HG02798 (cell line): ENCODE data around the gene CCDC69.

Source experiments
- ATAC-seq: cut with Tn5 transposase; IDR thresholded peaks from one replicate; pipeline ENCODE4 v1.9.1; 2021; ENCODE audit warnings: mild to moderate bottlenecking; ENCODE audit not compliant: unreplicated experiment, poor library complexity

CCDC69 gene

DNA sequence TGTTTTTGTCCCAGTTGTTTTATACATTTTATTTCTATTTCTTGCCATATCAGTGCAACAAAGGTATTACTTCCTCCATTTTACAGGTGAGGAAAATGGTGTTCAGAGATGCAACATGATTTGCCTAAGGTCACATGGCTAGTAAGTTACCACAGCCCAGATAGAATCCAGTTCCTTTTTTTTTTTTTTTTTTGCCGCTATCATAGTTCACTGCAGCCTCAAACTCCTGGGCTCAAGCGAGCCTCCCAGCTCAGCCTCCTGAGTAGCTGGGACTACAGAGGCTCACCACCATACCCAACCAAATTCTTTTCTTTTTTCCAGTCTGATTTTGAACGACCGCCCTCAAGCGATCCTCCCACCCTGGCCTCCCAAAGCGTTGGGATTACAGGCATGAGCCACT, 480 bp upstream of the CCDC69 start:
- peak; percentile 30 for ATAC-seq

DNA sequence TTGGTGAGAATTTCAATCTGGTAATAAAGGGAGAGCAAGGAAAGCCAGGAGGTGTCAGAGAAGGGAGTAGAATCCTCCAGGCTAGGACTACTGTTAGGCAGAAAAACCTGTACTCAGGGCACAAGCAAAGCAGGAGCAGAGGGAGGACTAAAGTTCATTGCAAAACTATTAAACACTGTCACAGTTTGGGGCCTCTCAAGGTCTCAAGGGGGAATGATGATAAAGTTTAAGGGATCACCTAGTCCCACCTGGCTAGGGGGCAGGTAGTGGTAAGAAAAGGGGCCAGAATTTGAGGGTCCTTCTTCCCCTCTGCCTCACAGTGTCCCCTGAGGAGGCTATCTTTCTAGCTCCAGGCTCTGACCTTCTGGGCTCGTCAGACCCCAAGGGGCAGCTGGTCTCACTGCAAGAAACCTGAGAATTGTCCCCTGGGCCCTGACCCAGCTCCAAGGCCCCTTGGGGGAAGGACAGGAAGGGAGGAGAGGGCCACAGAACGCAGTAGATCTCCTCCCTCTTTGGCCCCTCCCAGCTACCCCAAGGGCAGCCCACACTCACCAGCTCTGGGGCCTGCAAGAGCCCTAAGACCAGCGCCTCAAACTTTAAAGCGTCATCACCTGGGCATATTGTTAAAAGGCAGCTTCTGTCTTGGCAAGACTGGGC, 974 bp downstream of the CCDC69 start:
- ATAC-seq: peak; percentile 68

DNA sequence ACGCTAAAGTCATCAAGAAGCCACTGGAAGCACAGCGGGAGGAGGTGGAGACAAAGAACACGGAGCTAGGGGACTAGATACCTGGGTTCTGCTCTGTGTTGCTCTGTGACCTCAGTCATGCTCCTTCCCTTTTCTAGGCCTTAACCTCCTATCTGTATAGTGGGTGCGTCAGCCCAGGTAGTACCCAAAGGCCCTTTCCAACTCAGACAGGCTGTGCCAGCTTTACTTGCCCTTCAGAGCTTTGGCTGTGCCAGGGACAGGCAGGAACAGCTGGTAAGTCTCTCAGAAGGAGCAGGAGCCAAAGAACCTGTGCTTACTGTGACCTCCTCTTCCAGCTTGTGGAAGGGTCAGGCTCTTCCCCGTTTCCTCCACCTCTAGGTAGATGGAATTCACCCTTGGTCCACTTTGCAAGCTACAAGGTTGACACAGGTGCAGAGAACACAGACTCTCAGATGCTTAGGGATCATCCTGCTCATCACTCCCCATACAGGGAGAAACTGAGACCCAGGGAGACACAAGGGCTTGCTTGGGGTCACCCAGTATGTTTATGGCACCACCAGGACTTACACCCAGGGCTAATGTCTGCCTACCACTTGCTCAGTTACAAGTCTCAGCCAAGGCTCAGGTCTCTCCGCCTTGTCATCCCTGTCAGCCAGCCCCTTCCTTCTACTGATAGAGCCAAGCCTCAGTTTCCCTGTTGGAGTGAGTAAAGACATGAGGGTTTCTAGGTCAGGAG, 1.7 kb downstream of the CCDC69 start:
- ATAC-seq: no peak

DNA sequence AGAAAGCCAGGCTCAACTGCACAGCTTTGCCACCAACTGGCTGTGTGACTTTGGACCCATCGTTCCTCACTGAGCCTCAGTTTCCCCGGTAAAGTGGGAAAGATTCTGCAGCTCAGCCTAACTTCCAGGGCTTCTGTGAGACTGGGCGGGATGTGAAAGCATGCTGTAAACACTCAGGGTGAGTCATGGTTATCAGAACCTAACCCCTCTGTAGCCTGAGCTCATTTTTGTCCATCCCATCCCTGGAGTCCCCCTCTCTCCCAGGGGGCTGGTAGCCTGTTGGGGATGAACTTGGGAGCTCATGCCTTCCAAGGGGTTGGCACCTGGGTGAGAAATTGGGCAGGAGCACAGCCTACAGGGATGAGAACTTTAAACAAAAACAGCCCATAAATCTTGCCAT, 2.3 kb downstream of the CCDC69 start:
- ATAC-seq: no peak

DNA sequence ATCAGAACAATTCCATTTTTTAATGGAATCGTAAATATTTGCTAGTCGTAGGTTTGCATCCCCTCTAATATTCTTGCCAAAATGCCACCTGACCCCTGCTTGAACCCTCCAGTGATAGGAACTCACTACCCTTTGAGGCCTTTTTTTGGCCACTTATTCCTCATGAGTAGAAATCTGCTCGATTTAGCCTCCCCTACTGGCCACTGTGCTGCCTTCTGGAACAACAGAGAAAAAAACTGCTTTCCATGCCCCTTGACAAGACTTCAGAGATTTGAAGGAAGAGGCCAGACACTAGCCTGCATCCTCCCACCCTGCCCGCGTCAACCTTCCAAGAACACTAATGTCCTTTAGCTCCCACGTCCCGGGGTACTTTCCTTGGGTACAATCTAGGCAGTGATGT, 4.1 kb downstream of the CCDC69 start:
- ATAC-seq: no peak

GRCh38 chr5:151219138-151219537, 4.8 kb downstream of the CCDC69 start:
- ATAC-seq: no peak

- no peak for ATAC-seq
Measured at GRCh38 chr5:151218177-151218576, 5.7 kb downstream of the CCDC69 start.

- ATAC-seq: no peak
Measured at GRCh38 chr5:151216781-151217180, 7.1 kb downstream of the CCDC69 start.

DNA sequence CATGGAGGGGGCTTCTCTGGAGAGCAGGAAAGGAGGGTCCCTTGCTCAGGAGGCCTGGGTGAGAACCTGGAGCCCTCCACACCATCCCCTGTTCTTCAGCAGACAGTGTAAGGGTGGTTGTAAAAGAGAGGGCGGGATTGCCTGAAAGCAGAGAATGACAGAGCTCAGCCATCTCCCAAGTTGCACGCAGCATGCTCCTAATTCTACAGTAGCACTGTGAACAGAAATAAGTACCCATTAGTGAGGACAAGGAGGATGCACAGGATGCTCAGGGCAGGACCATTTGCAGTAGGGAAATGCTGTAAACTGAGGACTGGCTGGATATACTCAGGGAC, 8.4 kb downstream of the CCDC69 start:
- ATAC-seq: no peak

DNA sequence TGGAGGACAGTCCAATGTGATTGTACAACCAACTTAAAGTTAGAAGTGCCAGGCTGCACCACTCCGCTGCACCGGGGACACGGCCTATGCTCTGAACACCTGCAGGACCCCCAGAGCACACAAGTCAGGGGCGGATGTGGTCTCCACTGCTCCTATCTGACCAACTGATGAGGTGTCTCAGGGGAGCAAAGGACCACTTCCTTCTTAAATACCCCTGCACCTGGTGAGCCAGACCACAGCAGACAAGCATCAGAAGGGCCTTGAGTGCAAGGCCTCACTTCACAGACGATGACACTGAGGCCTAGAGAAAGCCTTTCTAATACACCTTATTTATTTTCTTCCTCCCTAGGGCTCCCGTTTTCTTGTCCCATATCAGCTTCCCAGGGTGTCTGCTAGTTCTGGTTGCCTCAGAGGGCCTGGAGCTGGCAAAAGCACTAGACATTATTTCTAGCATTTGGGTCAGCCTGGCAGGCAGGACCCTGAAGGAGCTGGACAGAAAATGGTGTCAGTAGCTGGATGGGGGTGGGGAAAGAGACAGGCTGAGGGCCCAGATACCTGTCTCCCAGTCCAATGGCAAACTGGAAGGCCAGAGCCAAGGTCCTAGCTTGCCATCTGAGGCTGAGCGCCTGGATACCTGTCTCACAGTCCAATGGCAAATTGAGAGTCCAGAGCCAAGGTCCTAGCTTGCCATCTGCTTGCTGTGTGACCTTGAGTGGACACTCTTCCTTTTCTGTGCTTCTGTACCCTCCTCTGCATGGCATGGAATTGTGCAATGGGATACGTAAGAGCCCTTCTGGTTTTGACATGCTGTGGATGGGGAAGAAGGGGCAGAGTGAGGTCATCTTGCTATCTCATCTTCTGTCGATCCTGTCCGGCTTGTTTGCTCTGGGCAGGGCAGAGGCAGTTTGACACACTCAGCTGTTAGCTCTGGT, 9.0 kb downstream of the CCDC69 start:
- ATAC-seq: peak; percentile 62

- ATAC-seq: peak; percentile 86
Measured at GRCh38 chr5:151213803-151214613, 9.9 kb downstream of the CCDC69 start.

DNA sequence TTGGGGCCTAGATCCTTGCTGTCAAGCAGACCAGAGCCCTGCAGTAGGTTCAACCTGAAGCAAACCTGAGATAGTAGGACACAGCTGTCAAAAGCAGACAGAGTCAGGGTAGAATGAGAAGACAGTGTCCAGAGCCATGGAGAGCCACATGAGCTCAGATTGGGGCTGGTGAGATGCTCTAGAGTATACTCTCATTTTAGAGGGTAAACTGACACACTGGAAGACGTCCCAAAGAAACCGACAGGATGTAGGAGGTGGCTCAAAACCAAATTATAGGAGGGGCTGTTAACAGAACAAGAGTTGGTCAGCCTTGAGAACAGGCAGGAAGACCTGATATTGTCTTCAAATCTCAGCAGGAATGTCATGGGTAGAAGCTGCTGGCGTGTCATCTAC, 11.5 kb downstream of the CCDC69 start:
- no peak for ATAC-seq

DNA sequence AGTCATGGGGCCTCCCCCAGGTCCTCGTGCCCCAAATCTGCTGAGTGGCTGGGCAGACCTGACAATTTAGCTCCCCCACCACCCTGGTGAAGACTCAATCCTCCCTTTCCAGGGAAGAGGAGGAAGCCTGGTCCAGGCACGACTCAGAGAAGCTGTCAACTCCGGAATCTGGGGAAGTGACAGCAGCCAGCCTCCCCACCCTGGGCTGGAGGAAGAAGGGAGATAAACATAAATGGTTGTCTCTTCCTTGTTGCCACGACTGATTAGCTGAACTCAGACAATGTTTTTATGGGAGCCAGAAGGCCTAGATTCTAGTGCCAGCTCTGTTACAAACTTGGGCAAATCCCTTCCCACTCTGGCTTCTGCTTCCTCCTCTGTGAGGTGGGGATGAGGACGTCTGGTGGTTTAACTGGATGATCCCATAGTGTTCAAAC, 15.4 kb downstream of the CCDC69 start:
- ATAC-seq: no peak

DNA sequence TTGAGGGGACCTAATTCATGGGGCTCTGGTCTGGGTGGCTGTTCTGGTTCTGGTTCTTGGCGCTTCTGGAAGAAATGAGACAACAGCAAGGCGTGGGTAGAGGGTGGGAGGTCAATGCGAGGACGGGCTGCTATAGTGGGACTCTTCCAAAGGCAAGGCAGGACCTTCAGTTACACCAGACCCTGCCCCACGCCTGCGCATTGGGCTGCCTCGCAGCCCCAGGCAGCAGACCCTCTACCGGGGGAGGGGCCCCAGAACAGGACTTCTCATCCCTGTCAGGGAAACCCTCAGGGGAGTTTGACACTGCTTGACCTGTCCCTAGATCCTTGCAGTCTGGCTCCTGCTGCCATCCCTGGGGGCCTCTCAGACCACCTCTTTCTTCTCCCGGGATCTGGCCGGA, 18.5 kb downstream of the CCDC69 start:
- ATAC-seq: no peak

DNA sequence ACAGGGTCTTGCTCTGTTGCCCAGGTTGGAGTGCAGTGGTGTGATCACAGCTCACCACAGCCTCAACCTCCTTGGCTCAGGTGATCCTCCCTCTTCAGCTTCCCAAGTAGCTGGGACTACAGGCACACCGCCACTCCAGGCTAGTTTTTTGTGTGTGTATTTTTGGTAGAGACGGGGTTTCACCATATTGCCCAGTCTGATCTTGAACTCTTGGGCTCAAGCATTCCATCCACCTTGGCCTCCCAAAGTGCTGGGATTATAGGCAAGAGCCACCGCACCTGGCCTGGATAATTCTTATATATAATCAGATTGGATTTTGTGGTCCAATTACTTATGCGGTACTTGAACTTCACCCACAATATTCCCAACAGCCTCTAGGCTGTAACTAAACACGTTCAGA, 19.8 kb downstream of the CCDC69 start:
- ATAC-seq: no peak

DNA sequence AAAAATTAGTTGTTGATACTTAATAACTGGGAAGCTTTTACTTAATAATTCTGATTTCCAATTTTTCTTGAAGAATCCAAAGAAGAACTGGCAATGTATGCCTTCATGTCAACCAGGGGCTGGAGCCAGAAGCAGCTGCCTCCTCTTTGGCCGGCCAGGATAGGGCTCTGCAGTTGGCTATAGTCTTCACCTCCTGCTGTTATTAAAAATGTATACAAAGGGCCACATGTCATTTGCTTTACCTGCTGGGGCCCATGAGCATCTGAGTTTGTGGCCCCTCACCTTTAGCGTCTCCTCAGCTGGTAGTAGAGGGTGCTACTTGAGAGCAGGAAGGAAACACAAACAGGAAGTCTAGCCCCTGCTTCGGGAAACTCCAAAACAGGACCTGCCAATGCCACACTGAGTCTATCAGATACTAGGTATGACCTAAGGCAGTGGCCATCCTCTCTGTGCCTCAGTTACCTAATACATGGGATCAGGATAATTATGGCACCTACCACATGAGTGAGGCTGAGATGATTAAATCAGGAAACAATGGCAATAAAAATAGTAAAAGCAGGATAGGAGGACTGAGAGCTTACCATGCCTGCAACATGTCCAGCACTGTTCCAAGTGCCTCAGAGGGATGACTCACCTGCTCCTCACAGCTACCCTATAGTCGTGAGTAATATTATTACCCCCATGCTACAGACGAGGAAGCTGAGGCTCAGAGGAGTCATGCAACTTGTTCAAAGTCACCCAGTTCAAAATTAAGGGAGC, 21.3 kb downstream of the CCDC69 start:
- no peak for ATAC-seq

- ATAC-seq: no peak
Measured at GRCh38 chr5:151200913-151201595, 22.8 kb downstream of the CCDC69 start.

GRCh38 chr5:151199581-151200185, 24.2 kb downstream of the CCDC69 start:
- no peak for ATAC-seq

GRCh38 chr5:151198861-151199260, 25.0 kb downstream of the CCDC69 start:
- no peak for ATAC-seq
